ENCODE results near the gene RABL2A.
"Not testable (repeated sequence)": the region's sequence is repeated elsewhere in the genome, so short reads cannot be mapped to it uniquely, and the experiment has no call there.

The RABL2A gene

GRCh38 chr2:113685471-113685870, 58.4 kb downstream of the RABL2A start:
- DNase-seq (ENCODE audit: low read depth): no peak

GRCh38 chr2:113686537-113686936, 59.5 kb downstream of the RABL2A start:
- no peak for DNase-seq (ENCODE audit: low read depth)

- DNase-seq (ENCODE audit: low read depth): not testable (repeated sequence)
Observed at GRCh38 chr2:113690871-113691270, 63.8 kb downstream of the RABL2A start.

Data from activated T-cell treated with anti-CD3 and anti-CD28 coated beads for 48 hours (primary cell).